GM23338 (cell line): ENCODE results near the gene OGA. TPM values are rescaled to one million over a fixed set of nuclear protein-coding genes. Genes with fewer than 3 reads are reported as not detected.

Source experiments
- ATAC-seq: fragments of 200-7000 bp; cut with Tn5 transposase; 3 replicates; pipeline ENCODE4 v1.9.1; 2020
- DNase-seq: peaks from one replicate; pipeline ENCODE4 v3.0.0-alpha.2; 2015; ENCODE audit warnings: low spot score
- H2AFZ ChIP-seq: fragments of 200-600 bp; sonication (generic); 2 replicates; pipeline ENCODE4 v1.8.0; 2016; ENCODE audit warnings: antibody characterized with exemption, mild to moderate bottlenecking, moderate library complexity
- H3F3A ChIP-seq: fragments of 200-600 bp; sonication (generic); replicated peaks from 2 replicates; pipeline ENCODE4 v1.8.0; 2017; ENCODE audit warnings: antibody characterized with exemption, mixed run types, low read depth
- H3K27ac ChIP-seq: fragments of 200-600 bp; sonication (generic); 2 replicates; pipeline ENCODE4 v1.6.1; 2016; ENCODE audit warnings: low read depth
- H3K27me3 ChIP-seq: fragments of 200-600 bp; sonication (generic); 2 replicates; pipeline ENCODE4 v1.8.0; 2016; ENCODE audit warnings: mild to moderate bottlenecking, mixed run types, moderate library complexity; ENCODE audit not compliant: insufficient read depth
- H3K36me3 ChIP-seq: fragments of 200-600 bp; sonication (generic); 2 replicates; pipeline ENCODE4 v1.8.0; 2016; ENCODE audit warnings: mild to moderate bottlenecking; ENCODE audit not compliant: insufficient read depth
- H3K4me1 ChIP-seq: fragments of 200-600 bp; sonication (generic); 2 replicates; pipeline ENCODE4 v1.8.0; 2016; ENCODE audit warnings: mild to moderate bottlenecking, moderate library complexity; ENCODE audit not compliant: insufficient read depth
- H3K4me2 ChIP-seq: fragments of 200-600 bp; sonication (generic); 2 replicates; pipeline ENCODE4 v1.7.1; 2017; ENCODE audit warnings: mixed run types
- H3K4me3 ChIP-seq: fragments of 200-600 bp; sonication (generic); 2 replicates; pipeline ENCODE4 v1.6.1; 2016; ENCODE audit warnings: mixed run types
- H3K79me2 ChIP-seq: fragments of 200-600 bp; sonication (generic); replicated peaks from 2 replicates; pipeline ENCODE4 v1.8.0; 2017; ENCODE audit warnings: mild to moderate bottlenecking; ENCODE audit not compliant: insufficient read depth
- H3K9me2 ChIP-seq: fragments of 200-600 bp; sonication (generic); 2 replicates; pipeline ENCODE4 v1.8.0; 2017; ENCODE audit not compliant: insufficient read depth
- H4K20me1 ChIP-seq: fragments of 200-600 bp; sonication (generic); replicated peaks from 2 replicates; pipeline ENCODE4 v1.8.0; 2017; ENCODE audit warnings: mild to moderate bottlenecking; ENCODE audit not compliant: insufficient read depth
- H3K27ac Mint-ChIP-seq: 2 replicates; pipeline ENCODE4 v1.8.0; 2020; ENCODE audit warnings: inconsistent platforms, mild to moderate bottlenecking, moderate library complexity, mixed read lengths
- H3K27me3 Mint-ChIP-seq: 3 replicates; pipeline ENCODE4 v1.8.0; 2022; ENCODE audit warnings: low read depth, mild to moderate bottlenecking, moderate library complexity, mixed read lengths, inconsistent platforms; ENCODE audit not compliant: insufficient read depth, poor library complexity
- H3K36me3 Mint-ChIP-seq: 3 replicates; pipeline ENCODE4 v1.8.0; 2021; ENCODE audit warnings: low read depth, mild to moderate bottlenecking, inconsistent platforms, moderate library complexity, mixed read lengths
- H3K4me1 Mint-ChIP-seq: 3 replicates; pipeline ENCODE4 v1.8.0; 2020; ENCODE audit warnings: mild to moderate bottlenecking, inconsistent platforms, mixed read lengths
- H3K4me3 Mint-ChIP-seq: 3 replicates; pipeline ENCODE4 v1.8.0; 2021; ENCODE audit warnings: moderate library complexity, mild to moderate bottlenecking, inconsistent platforms, mixed read lengths
- H3K9me3 Mint-ChIP-seq: 3 replicates; pipeline ENCODE4 v1.8.0; 2020; ENCODE audit warnings: moderate library complexity, mild to moderate bottlenecking, inconsistent platforms, mixed read lengths
- JUNB ChIP-seq: IDR thresholded peaks from one replicate; pipeline ENCODE4 v1.6.1; 2016; ENCODE audit warnings: antibody characterized with exemption; ENCODE audit not compliant: unreplicated experiment
- NANOG ChIP-seq: IDR thresholded peaks from 2 replicates; pipeline ENCODE4 v1.6.1; 2016; ENCODE audit warnings: antibody characterized with exemption, borderline replicate concordance
- polyA plus RNA-seq: library from polyadenylated mRNA; unstranded; fragments of >200 nt; fragmentation: Nextera tagmentation; extraction: Ambion mirVana; gene quantifications from 2 replicates; pipeline ENCODE4 v1.2.1, GENCODE V29; 2016
- total RNA-seq: library from RNA; depleted of rRNA; stranded (reverse); fragments of >200 nt; shearing (Covaris generic); gene quantifications from 2 replicates; pipeline ENCODE4 v1.2.3, GENCODE V29; 2014
- TF ChIP-seq, protein P1 (sequence below): IDR thresholded peaks from one replicate; pipeline ENCODE4 v1.6.1; 2018; ENCODE audit warnings: antibody characterized with exemption; ENCODE audit not compliant: unreplicated experiment
- TF ChIP-seq, protein P2 (sequence below), 2 experiments: fragments of 200-600 bp in 1 of 2; sonication (generic) in 1 of 2; conservative IDR thresholded peaks; 2 replicates each; pipeline versions ENCODE4 v1.5.1 to v1.6.1; 2016 to 2017; ENCODE audit warnings: antibody characterized with exemption in 2 of 2, low read depth in 2 of 2, mild to moderate bottlenecking in 2 of 2, moderate library complexity in 1 of 2

Gene OGA
- total and polyA plus RNA-seq, 2 experiments from 2014 or later, result 68.4 to 131 TPM

DNA sequence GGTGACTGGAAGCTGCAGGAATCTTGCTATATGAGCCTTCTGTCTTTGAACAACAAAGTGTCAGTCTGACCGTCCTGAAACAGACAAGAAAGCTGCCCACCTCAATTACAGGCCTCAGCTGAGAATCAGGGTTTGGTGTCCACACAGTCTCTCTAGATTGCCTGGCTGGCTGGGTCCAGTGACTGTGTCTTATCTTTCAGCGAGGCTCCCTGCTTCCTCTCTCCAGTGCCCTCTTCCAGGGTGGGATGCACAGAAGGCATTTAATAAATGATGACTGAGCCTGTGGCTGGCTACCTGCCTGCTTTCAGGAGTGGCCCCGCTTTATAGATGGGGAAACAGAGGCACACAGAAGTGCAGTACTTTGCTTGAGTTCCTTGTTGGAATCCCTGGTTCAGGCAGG lies 69.7 kb downstream of the OGA start (continued):
- TF ChIP-seq, protein P1, sequence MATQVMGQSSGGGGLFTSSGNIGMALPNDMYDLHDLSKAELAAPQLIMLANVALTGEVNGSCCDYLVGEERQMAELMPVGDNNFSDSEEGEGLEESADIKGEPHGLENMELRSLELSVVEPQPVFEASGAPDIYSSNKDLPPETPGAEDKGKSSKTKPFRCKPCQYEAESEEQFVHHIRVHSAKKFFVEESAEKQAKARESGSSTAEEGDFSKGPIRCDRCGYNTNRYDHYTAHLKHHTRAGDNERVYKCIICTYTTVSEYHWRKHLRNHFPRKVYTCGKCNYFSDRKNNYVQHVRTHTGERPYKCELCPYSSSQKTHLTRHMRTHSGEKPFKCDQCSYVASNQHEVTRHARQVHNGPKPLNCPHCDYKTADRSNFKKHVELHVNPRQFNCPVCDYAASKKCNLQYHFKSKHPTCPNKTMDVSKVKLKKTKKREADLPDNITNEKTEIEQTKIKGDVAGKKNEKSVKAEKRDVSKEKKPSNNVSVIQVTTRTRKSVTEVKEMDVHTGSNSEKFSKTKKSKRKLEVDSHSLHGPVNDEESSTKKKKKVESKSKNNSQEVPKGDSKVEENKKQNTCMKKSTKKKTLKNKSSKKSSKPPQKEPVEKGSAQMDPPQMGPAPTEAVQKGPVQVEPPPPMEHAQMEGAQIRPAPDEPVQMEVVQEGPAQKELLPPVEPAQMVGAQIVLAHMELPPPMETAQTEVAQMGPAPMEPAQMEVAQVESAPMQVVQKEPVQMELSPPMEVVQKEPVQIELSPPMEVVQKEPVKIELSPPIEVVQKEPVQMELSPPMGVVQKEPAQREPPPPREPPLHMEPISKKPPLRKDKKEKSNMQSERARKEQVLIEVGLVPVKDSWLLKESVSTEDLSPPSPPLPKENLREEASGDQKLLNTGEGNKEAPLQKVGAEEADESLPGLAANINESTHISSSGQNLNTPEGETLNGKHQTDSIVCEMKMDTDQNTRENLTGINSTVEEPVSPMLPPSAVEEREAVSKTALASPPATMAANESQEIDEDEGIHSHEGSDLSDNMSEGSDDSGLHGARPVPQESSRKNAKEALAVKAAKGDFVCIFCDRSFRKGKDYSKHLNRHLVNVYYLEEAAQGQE, result no peak
- TF ChIP-seq, protein P2, sequence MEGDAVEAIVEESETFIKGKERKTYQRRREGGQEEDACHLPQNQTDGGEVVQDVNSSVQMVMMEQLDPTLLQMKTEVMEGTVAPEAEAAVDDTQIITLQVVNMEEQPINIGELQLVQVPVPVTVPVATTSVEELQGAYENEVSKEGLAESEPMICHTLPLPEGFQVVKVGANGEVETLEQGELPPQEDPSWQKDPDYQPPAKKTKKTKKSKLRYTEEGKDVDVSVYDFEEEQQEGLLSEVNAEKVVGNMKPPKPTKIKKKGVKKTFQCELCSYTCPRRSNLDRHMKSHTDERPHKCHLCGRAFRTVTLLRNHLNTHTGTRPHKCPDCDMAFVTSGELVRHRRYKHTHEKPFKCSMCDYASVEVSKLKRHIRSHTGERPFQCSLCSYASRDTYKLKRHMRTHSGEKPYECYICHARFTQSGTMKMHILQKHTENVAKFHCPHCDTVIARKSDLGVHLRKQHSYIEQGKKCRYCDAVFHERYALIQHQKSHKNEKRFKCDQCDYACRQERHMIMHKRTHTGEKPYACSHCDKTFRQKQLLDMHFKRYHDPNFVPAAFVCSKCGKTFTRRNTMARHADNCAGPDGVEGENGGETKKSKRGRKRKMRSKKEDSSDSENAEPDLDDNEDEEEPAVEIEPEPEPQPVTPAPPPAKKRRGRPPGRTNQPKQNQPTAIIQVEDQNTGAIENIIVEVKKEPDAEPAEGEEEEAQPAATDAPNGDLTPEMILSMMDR (conservative IDR thresholded peaks at IDR 0.05; ENCODE audit: low read depth in 2 of 2), result no peak

DNA sequence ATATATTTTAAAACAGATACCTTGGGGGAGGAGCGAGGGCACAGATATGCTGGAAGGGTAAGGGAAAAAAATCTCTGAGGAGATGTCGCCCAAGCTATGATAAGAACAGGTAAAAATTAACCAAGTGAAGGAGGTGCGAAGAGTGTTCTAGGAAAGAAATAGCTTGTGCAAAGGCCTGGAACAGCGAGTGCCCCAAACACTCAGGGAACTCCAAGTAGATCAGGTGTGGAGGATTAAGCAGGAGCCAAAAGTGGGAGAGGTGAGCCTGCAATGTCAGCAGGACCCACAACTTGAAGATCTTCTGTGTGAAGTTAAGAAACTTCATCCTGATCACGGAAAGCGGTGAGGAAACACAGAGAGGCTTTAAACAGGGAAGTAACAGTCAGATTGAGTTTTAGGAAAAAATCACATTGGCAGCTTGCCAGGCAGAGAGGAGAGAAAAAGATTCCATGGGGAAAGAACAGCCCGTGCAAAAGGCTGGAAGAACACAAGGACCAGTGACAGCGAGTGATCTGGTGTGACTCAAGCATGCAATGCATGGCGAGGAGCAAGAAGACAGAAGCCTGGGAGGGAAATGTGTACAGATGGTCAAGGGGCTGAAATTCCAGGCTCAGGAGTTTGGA lies 73.1 kb downstream of the OGA start:
- Histone ChIP-seq H3K27me3 (no peaks in the 10 kb centered on the region), H3K4me2 (no peak overlapping the region), H3K79me2 (no peaks in the 10 kb centered on the region), H3K9me2 (no peaks in the 10 kb centered on the region), H2AFZ (peak overlapping the region; percentile 18; the same call in 1 of the 2 replicates), H3K4me1 (no peaks in the 10 kb centered on the region; the same call in 1 of the 2 replicates), H3K27ac (no peak overlapping the region), H4K20me1 (no peaks in the 10 kb centered on the region), H3K4me3 (no peak overlapping the region), H3F3A (no peaks in the 10 kb centered on the region), H3K36me3 (no peaks in the 10 kb centered on the region)
- H3K36me3 Mint-ChIP-seq, result no peaks in the 10 kb centered on the region
- H3K9me3 Mint-ChIP-seq, result no peaks in the 10 kb centered on the region; the same call in 2 of the 3 replicates
- ATAC-seq, result no peak
- H3K4me1 Mint-ChIP-seq, result peaks cover 15% of the 10 kb centered on the region
- no peak overlapping the region for H3K4me3 Mint-ChIP-seq
- no peak for DNase-seq
- H3K27ac Mint-ChIP-seq, result no peak overlapping the region
- H3K27me3 Mint-ChIP-seq, result peaks cover 5% of the 10 kb centered on the region
- TF ChIP-seq, protein P1, result no peak
- TF ChIP-seq JUNB, result no peak
- TF ChIP-seq, protein P2 (conservative IDR thresholded peaks at IDR 0.05; ENCODE audit: low read depth in 2 of 2), result no peak
- TF ChIP-seq NANOG, result no peak
